ENCODE measurements around the gene PIP5K1B.

DNA sequence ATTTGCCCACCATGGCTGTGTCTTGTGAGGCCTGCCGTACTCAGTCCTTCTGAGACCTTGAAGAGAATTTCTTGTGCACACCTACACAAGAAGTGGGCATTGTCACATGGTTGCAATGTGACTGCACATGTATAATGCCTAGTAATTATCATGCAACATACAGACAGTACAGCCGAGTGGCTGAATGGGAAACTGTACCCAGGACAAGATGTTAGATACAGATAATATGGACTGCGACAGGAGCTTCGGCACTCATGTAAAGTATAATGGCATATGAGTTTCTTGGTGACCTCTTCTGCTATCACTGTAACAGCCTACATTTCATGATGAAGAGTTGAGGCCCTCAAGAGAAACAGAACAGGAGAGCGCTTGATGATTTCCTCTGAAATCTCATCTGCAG lies 313.7 kb downstream of the PIP5K1B start:
- TF ChIP-seq KAT2B (IDR thresholded peaks at IDR 0.05; ENCODE audit: borderline replicate concordance, low read depth, low read length) (no peak), BRCA1 (CRISPR knock-in tag; IDR thresholded peaks at IDR 0.05) (no peak), TAF1 (CRISPR knock-in tag; IDR thresholded peaks at IDR 0.05) (no peak), ZNF143 (CRISPR knock-in tag; IDR thresholded peaks at IDR 0.05) (no peak), HNRNPH1 (optimal IDR thresholded peaks at IDR 0.05; ENCODE audit: low read depth, low read length) (no peak), HCFC1 (IDR thresholded peaks at IDR 0.05; ENCODE audit: low read depth, low read length) (no peak), SMARCC2 (IDR thresholded peaks at IDR 0.05) (no peak), ZNF616 (CRISPR knock-in tag; IDR thresholded peaks at IDR 0.05; ENCODE audit: low read depth) (no peak), RXRA (CRISPR knock-in tag; IDR thresholded peaks at IDR 0.05) (no peak), CAMTA2 (CRISPR knock-in tag; IDR thresholded peaks at IDR 0.05; ENCODE audit: borderline replicate concordance) (no peak), CBX5 (CRISPR knock-in tag; IDR thresholded peaks at IDR 0.05; ENCODE audit: borderline replicate concordance) (no peak)
- TF ChIP-seq, protein P1, sequence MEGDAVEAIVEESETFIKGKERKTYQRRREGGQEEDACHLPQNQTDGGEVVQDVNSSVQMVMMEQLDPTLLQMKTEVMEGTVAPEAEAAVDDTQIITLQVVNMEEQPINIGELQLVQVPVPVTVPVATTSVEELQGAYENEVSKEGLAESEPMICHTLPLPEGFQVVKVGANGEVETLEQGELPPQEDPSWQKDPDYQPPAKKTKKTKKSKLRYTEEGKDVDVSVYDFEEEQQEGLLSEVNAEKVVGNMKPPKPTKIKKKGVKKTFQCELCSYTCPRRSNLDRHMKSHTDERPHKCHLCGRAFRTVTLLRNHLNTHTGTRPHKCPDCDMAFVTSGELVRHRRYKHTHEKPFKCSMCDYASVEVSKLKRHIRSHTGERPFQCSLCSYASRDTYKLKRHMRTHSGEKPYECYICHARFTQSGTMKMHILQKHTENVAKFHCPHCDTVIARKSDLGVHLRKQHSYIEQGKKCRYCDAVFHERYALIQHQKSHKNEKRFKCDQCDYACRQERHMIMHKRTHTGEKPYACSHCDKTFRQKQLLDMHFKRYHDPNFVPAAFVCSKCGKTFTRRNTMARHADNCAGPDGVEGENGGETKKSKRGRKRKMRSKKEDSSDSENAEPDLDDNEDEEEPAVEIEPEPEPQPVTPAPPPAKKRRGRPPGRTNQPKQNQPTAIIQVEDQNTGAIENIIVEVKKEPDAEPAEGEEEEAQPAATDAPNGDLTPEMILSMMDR (CRISPR knock-in tag; IDR thresholded peaks at IDR 0.05), result no peak
- TF ChIP-seq, protein P2, sequence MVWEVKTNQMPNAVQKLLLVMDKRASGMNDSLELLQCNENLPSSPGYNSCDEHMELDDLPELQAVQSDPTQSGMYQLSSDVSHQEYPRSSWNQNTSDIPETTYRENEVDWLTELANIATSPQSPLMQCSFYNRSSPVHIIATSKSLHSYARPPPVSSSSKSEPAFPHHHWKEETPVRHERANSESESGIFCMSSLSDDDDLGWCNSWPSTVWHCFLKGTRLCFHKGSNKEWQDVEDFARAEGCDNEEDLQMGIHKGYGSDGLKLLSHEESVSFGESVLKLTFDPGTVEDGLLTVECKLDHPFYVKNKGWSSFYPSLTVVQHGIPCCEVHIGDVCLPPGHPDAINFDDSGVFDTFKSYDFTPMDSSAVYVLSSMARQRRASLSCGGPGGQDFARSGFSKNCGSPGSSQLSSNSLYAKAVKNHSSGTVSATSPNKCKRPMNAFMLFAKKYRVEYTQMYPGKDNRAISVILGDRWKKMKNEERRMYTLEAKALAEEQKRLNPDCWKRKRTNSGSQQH (CRISPR knock-in tag; IDR thresholded peaks at IDR 0.05; ENCODE audit: low read depth), result no peak
